ENCODE results near the gene CD34. TPM values are rescaled to one million over a fixed set of nuclear protein-coding genes. Genes with fewer than 3 reads are reported as not detected.

CD34 gene
- total RNA-seq, 1 donor from 2014 or later, result 0.26 TPM

DNA sequence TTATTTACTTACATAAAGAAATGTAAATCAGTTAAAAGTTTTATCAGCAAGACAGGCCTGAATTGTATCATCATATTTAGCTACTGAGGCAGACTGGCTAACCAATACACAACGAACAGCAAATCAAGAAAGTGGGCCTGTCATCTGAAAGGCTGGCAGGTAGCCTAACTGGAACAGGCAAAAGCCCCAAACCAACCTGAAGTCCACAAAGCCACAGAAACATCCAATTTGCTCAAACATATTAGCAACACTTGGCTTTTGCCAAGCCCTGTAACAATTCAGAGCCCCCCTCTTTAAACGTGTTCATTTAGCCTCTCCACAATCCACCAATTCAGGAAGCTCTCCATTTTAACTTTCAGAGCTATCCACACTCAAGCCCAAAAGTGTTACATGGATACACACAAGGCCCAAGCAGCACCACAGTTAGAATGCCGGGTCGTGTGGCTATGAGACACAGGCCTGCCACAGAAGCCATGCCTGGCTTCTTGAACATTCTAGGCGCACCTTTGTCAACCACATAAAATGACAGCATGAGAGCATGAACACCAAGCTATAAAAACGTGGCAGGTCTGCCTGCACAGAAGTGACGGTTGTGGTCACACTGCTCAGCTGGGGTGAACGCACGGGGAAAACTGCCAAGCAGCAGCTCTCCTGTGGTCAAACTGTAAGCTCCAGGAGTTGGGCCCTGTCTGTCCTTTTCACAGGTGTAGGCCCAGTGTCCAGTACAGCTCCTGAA lies 49.3 kb downstream of the CD34 start:
- no peak overlapping the region for H3K27ac Mint-ChIP-seq (ENCODE audit: unreplicated experiment)
- no peaks in the 10 kb centered on the region for H3K27me3 Mint-ChIP-seq (ENCODE audit: low read depth)
- no peak for DNase-seq (ENCODE audit: low read depth, low spot score)
- no peaks in the 10 kb centered on the region for H3K9me3 Mint-ChIP-seq
- H3K4me1 Mint-ChIP-seq, result no peaks in the 10 kb centered on the region
- TF ChIP-seq, protein P1, sequence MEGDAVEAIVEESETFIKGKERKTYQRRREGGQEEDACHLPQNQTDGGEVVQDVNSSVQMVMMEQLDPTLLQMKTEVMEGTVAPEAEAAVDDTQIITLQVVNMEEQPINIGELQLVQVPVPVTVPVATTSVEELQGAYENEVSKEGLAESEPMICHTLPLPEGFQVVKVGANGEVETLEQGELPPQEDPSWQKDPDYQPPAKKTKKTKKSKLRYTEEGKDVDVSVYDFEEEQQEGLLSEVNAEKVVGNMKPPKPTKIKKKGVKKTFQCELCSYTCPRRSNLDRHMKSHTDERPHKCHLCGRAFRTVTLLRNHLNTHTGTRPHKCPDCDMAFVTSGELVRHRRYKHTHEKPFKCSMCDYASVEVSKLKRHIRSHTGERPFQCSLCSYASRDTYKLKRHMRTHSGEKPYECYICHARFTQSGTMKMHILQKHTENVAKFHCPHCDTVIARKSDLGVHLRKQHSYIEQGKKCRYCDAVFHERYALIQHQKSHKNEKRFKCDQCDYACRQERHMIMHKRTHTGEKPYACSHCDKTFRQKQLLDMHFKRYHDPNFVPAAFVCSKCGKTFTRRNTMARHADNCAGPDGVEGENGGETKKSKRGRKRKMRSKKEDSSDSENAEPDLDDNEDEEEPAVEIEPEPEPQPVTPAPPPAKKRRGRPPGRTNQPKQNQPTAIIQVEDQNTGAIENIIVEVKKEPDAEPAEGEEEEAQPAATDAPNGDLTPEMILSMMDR (conservative IDR thresholded peaks at IDR 0.05), result no peak
- H3K4me3 Mint-ChIP-seq, result no peak overlapping the region
- peaks cover 5% of the 10 kb centered on the region for H3K36me3 Mint-ChIP-seq (ENCODE audit: low read depth)

DNA sequence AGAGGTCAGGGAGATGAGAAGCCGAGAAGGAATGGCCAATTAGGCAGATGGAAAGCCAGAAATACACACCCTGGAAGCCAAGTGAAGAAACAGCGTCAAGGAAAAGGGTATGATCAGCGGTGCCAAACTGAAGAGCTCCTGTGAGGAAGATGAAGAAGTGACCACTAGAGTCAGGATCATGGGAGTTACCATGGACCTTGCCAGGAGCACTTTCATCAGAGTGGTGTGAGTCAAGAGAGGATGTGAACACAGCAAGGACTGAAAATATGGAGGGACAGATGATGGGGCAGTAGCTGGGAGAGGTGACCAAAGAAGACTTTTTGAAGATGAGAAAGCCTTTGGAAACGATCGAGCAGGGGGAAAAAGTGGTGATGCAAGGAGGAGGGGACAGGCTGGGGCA lies 50.4 kb downstream of the CD34 start:
- TF ChIP-seq, protein P1 (conservative IDR thresholded peaks at IDR 0.05), result no peak
- H3K4me3 Mint-ChIP-seq, result no peak overlapping the region
- H3K27me3 Mint-ChIP-seq (ENCODE audit: low read depth), result no peaks in the 10 kb centered on the region
- H3K27ac Mint-ChIP-seq (ENCODE audit: unreplicated experiment), result no peak overlapping the region
- no peaks in the 10 kb centered on the region for H3K9me3 Mint-ChIP-seq
- DNase-seq (ENCODE audit: low read depth, low spot score), result no peak
- H3K4me1 Mint-ChIP-seq, result no peaks in the 10 kb centered on the region
- peaks cover 3% of the 10 kb centered on the region for H3K36me3 Mint-ChIP-seq (ENCODE audit: low read depth)

DNA sequence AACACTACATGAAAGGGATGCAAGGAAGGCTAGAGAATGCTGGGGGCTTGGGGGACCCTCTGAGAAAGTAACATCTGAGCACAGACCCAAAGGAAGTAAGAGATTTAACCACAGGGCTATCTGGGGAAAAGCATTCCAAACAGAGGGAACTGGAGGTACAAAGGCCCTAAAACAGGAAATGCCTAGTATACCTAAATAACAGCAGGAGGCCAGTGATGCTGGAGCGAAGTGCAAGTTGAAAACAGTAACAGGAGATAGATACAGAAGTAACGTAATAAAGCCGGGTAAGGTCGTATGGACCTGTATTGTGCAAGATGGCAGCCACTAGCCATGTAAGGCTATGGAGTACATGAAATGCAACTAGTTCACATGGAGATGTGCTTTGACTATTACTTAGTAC lies 52.1 kb downstream of the CD34 start:
- TF ChIP-seq, protein P1 (conservative IDR thresholded peaks at IDR 0.05), result no peak
- no peaks in the 10 kb centered on the region for H3K36me3 Mint-ChIP-seq (ENCODE audit: low read depth)
- no peaks in the 10 kb centered on the region for H3K27me3 Mint-ChIP-seq (ENCODE audit: low read depth)
- DNase-seq (ENCODE audit: low read depth, low spot score), result no peak
- H3K4me3 Mint-ChIP-seq, result no peak overlapping the region
- no peak overlapping the region for H3K27ac Mint-ChIP-seq (ENCODE audit: unreplicated experiment)
- H3K9me3 Mint-ChIP-seq, result no peaks in the 10 kb centered on the region
- no peaks in the 10 kb centered on the region for H3K4me1 Mint-ChIP-seq

DNA sequence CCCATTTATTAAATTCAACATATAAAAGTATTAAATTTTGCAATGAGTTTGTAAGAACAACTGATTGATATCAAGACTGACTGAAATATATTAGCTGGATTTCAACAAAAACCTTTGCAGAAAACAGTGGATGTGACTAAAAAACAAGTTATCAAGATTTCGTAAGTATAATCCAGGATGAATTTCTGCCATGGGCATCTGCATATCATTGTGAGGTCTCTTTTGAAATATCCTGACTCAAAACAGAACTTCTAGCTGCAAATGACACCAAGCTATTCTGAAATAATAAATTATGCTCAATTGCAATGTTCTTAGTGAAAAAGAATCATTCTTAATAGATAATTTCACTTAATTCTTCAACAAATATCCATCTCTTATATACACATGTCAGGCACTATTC lies 52.6 kb downstream of the CD34 start:
- TF ChIP-seq, protein P1 (conservative IDR thresholded peaks at IDR 0.05), result no peak
- no peaks in the 10 kb centered on the region for H3K9me3 Mint-ChIP-seq

DNA sequence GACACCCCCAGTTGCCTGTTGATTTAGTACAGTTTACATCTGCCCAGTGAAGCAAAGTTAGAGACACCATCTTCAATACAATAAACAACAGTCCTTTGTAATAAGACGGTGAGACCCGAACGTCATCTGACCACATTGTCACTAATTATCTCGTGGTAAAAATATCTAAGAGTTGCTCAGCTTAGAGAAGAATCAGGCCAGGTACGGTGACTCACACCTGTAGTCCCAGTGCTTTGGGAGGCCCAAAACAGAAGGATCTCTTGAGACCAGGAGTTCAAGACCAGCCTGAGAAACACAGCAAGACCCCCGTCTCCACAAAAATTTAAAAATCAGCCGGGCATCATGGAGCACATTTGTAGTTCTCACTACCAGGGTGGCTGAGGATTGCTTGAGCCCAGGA lies 53.5 kb downstream of the CD34 start:
- no peaks in the 10 kb centered on the region for H3K4me1 Mint-ChIP-seq
- TF ChIP-seq, protein P1 (conservative IDR thresholded peaks at IDR 0.05), result no peak
- no peaks in the 10 kb centered on the region for H3K27me3 Mint-ChIP-seq (ENCODE audit: low read depth)
- no peak for DNase-seq (ENCODE audit: low read depth, low spot score)
- no peak overlapping the region for H3K27ac Mint-ChIP-seq (ENCODE audit: unreplicated experiment)
- H3K9me3 Mint-ChIP-seq, result no peaks in the 10 kb centered on the region
- no peak overlapping the region for H3K4me3 Mint-ChIP-seq
- H3K36me3 Mint-ChIP-seq (ENCODE audit: low read depth), result no peaks in the 10 kb centered on the region

More for the DNA sequence above, 52.6 kb downstream of the CD34 start:
- Mint-ChIP-seq H3K4me1 (no peaks in the 10 kb centered on the region), H3K36me3 (ENCODE audit: low read depth) (no peaks in the 10 kb centered on the region), H3K27ac (ENCODE audit: unreplicated experiment) (no peak overlapping the region), H3K4me3 (no peak overlapping the region), H3K27me3 (ENCODE audit: low read depth) (no peaks in the 10 kb centered on the region)
- no peak for DNase-seq (ENCODE audit: low read depth, low spot score)
